ENCODE data around the gene PLSCR1. TPM values are rescaled to one million over a fixed set of nuclear protein-coding genes. Genes with fewer than 3 reads are reported as not detected.

The PLSCR1 gene
- total RNA-seq, 4 donors from 2014 or later, result 37.1 to 190 (median 88.7) TPM

GRCh38 chr3:146466604-146467003 lies 77.8 kb downstream of the PLSCR1 start:
- H3K27me3 ChIP-seq, result no peaks in the 10 kb centered on the region
- ATAC-seq, result no peak
- no peaks in the 10 kb centered on the region for H3K9me3 ChIP-seq
- WGBS, 2 donors (ENCODE audit: low coverage in 1 of 2), result 0 to 80% methylated on average over 1 of the region's 1 CpG
- H3K4me1 ChIP-seq, result peaks cover 0 to 19% (median 0%) of the 10 kb centered on the region in 3 donors
- TF ChIP-seq POLR2A (IDR thresholded peaks at IDR 0.05) (no peak), EP300 (IDR thresholded peaks at IDR 0.05) (no peak), CTCF (IDR thresholded peaks at IDR 0.05) (no peak), POLR2AphosphoS5 (IDR thresholded peaks at IDR 0.05) (no peak)
- no peaks in the 10 kb centered on the region for H3K36me3 ChIP-seq
- H3K4me3 ChIP-seq, result no peak overlapping the region
- H3K27ac ChIP-seq, result no peak overlapping the region

- TF ChIP-seq CTCF (IDR thresholded peaks at IDR 0.05), result no peak
- no peak for TF ChIP-seq POLR2A (IDR thresholded peaks at IDR 0.05)
- no peak for TF ChIP-seq POLR2AphosphoS5 (IDR thresholded peaks at IDR 0.05)
- TF ChIP-seq EP300 (IDR thresholded peaks at IDR 0.05), result no peak
- H3K4me3 ChIP-seq, result no peak overlapping the region
- H3K27me3 ChIP-seq, result no peaks in the 10 kb centered on the region
- ATAC-seq, result no peak
- no peaks in the 10 kb centered on the region for H3K9me3 ChIP-seq
- WGBS, 2 donors (ENCODE audit: low coverage in 1 of 2), result 88 to 91% methylated on average over 3 to 6 of the region's 6 CpGs
- H3K4me1 ChIP-seq, result peaks cover 0 to 19% (median 0%) of the 10 kb centered on the region in 3 donors
- no peaks in the 10 kb centered on the region for H3K36me3 ChIP-seq
- H3K27ac ChIP-seq, result no peak overlapping the region
Observed at GRCh38 chr3:146465693-146466465, 78.5 kb downstream of the PLSCR1 start.

Small RNAs within 50 kb of the gene (small RNA-seq; reads per million reads assigned to genes)
- gene RNU6-428P, result 0 to 0.27 (median 0) reads per million in 4 donors

Other genes with a start within 250 kb of the PLSCR1 start
- 1 to 10 TPM in 1 of 4 donors, not detected in 3; 1.3 TPM for gene PLSCR2, start 75.0 kb downstream of the PLSCR1 start, total RNA-seq
- gene PLSCR5, start 60.7 kb upstream of the PLSCR1 start, total RNA-seq, result not detected